Ishikawa (cell line): ENCODE data around the gene PLA2G7.

Experiments used
- CEBPB ChIP-seq: IDR thresholded peaks from 2 replicates; pipeline ENCODE4 v1.6.1; 2012
- EP300 ChIP-seq: IDR thresholded peaks from 2 replicates; pipeline ENCODE4 v1.6.1; 2012; ENCODE audit warnings: borderline replicate concordance
- RAD21 ChIP-seq: IDR thresholded peaks from 2 replicates; pipeline ENCODE4 v1.6.1; 2012; ENCODE audit warnings: low read depth
- TAF1 ChIP-seq: IDR thresholded peaks from 2 replicates; pipeline ENCODE4 v1.6.1; 2012; ENCODE audit warnings: low read depth, mild to moderate bottlenecking
- TCF12 ChIP-seq: IDR thresholded peaks from 2 replicates; pipeline ENCODE4 v1.6.1; 2012; ENCODE audit warnings: low read depth
- YY1 ChIP-seq: IDR thresholded peaks from 2 replicates; pipeline ENCODE4 v1.6.1; 2012; ENCODE audit warnings: low read depth
- TF ChIP-seq, protein P1 (sequence below): IDR thresholded peaks from 2 replicates; pipeline ENCODE4 v1.6.1; 2012; ENCODE audit warnings: low read depth, mild to moderate bottlenecking
- TF ChIP-seq, protein P2 (sequence below): IDR thresholded peaks from 2 replicates; pipeline ENCODE4 v1.6.1; 2012

DNA sequence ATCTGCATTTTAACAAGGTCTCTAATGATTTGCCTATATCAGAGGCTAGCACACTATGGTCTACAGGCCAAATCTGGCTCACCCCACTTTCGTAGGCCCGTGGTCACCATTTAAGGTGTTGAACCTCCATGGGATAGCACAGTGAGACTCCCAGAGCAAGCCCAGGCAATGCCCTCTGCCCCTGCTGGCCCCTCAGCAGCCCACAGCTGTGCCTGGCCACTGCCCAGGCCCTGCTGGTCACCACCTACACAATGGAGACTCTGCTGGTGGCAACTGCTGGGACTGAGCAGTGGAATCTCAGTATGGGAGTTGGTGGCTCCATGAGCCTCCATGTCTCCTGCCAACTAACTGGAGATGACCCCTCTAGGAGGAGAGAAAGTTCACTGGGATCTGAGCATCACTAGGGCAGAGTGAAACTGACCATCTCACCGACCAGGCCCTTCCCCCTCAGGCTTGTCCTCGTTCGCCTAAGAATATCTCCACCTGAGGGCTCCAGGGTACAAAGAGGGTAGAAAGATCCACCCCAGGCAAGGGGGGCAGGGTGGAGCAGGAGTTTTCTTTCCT lies 13.8 kb upstream of the PLA2G7 start:
- TF ChIP-seq TAF1 (no peak), TCF12 (no peak), YY1 (no peak), EP300 (no peak), RAD21 (no peak), CEBPB (no peak)
- TF ChIP-seq, protein P1, sequence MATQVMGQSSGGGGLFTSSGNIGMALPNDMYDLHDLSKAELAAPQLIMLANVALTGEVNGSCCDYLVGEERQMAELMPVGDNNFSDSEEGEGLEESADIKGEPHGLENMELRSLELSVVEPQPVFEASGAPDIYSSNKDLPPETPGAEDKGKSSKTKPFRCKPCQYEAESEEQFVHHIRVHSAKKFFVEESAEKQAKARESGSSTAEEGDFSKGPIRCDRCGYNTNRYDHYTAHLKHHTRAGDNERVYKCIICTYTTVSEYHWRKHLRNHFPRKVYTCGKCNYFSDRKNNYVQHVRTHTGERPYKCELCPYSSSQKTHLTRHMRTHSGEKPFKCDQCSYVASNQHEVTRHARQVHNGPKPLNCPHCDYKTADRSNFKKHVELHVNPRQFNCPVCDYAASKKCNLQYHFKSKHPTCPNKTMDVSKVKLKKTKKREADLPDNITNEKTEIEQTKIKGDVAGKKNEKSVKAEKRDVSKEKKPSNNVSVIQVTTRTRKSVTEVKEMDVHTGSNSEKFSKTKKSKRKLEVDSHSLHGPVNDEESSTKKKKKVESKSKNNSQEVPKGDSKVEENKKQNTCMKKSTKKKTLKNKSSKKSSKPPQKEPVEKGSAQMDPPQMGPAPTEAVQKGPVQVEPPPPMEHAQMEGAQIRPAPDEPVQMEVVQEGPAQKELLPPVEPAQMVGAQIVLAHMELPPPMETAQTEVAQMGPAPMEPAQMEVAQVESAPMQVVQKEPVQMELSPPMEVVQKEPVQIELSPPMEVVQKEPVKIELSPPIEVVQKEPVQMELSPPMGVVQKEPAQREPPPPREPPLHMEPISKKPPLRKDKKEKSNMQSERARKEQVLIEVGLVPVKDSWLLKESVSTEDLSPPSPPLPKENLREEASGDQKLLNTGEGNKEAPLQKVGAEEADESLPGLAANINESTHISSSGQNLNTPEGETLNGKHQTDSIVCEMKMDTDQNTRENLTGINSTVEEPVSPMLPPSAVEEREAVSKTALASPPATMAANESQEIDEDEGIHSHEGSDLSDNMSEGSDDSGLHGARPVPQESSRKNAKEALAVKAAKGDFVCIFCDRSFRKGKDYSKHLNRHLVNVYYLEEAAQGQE: no peak
- TF ChIP-seq, protein P2, sequence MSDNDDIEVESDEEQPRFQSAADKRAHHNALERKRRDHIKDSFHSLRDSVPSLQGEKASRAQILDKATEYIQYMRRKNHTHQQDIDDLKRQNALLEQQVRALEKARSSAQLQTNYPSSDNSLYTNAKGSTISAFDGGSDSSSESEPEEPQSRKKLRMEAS: no peak
